K562 (cell line): Measurements from ENCODE around the gene DRGX.

Experiments used
- ATF1 ChIP-seq, 2 experiments: fragments of 450-650 bp in 1 of 2; IDR thresholded peaks; 2 replicates each; pipeline ENCODE4 v1.6.1; 2016; ENCODE audit warnings: missing compliant biosample characterization in 1 of 2, missing genetic modification characterization in 1 of 2
- ELF4 ChIP-seq: fragments of 450-650 bp; formaldehyde crosslinking; IDR thresholded peaks from 2 replicates; pipeline ENCODE4 v1.4.0; 2022; ENCODE audit warnings: missing genetic modification characterization
- NFRKB ChIP-seq: fragments of 450-650 bp; IDR thresholded peaks from 2 replicates; pipeline ENCODE4 v1.6.1; 2016; ENCODE audit warnings: low read depth
- ZKSCAN1 ChIP-seq: fragments of 150-350 bp; IDR thresholded peaks from 2 replicates; pipeline ENCODE4 v1.6.1; 2016; ENCODE audit warnings: low read depth, low read length
- TF ChIP-seq, protein P1 (sequence below): fragments of 450-650 bp; IDR thresholded peaks from 2 replicates; pipeline ENCODE4 v1.6.1; 2018; ENCODE audit warnings: mild to moderate bottlenecking, low read depth; ENCODE audit not compliant: partially characterized antibody

DNA sequence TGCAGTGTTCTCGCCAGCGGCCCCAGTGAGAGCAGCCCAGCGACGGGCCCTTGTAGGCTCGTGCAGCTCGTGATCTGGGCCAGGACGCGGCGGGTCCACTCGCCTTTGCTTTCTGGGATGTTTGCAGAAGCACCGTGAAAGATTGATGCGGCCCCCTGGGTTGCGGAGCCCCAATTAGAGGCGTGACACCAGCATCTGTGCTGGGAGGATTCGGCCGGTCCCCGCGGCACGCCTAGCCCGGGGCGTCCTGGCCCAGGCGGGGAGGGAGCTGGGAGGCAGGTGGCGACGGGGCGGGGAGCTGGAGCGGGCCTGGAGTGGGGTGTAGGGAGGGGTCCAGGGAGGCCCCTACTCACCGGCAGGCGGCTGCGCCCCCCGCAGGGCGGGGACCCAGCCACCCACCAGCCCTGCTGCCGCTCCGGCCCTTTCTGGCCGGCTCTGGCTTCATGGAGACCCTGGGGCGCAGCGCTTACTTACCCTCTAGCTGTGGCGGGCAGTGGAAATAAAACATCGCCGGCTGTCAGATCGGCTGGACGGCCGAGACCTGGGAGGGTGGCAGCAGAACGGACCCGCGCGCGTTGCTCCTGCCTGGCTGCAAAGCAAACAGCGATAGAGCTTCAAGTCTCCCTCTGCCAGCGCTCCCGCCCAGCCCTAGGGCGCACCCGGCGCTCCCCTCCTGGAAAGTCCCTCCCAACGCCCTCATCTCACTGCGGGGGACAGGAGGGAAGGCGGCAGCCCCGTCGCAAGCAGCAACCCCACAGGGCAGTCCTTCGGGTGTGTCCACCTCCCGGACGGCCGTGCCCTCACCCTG lies 752 bp downstream of the DRGX start:
- TF ChIP-seq ATF1 (CRISPR knock-in tag; IDR thresholded peaks at IDR 0.05) (no peak), ATF1 (tag; IDR thresholded peaks at IDR 0.05) (no peak), NFRKB (no peak), ZKSCAN1 (no peak), ELF4 (CRISPR knock-in tag) (no peak)
- TF ChIP-seq, protein P1, sequence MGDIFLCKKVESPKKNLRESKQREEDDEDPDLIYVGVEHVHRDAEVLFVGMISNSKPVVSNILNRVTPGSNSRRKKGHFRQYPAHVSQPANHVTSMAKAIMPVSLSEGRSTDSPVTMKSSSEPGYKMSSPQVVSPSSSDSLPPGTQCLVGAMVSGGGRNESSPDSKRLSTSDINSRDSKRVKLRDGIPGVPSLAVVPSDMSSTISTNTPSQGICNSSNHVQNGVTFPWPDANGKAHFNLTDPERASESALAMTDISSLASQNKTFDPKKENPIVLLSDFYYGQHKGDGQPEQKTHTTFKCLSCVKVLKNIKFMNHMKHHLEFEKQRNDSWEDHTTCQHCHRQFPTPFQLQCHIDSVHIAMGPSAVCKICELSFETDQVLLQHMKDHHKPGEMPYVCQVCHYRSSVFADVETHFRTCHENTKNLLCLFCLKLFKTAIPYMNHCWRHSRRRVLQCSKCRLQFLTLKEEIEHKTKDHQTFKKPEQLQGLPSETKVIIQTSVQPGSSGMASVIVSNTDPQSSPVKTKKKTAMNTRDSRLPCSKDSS: no peak
